Esophagus squamous epithelium (tissue), 4 donors: ENCODE results near the gene ZNRF3.

Experiments
- CTCF ChIP-seq, 6 experiments: fragments of 450-650 bp in 4 of 6; fragments of 200-600 bp in 2 of 6; sonication (generic) in 2 of 6; IDR thresholded peaks; one replicate each; pipeline ENCODE4 v1.5.1; 2016 to 2019; ENCODE audit warnings: antibody characterized with exemption in 6 of 6, mild to moderate bottlenecking in 4 of 6, moderate library complexity in 4 of 6
- POLR2A ChIP-seq, 4 donors: fragments of 450-650 bp; IDR thresholded peaks; one replicate each; pipeline ENCODE4 v1.6.1; 2017; ENCODE audit warnings: antibody characterized with exemption in 4 of 4, mild to moderate bottlenecking in 4 of 4, moderate library complexity in 3 of 4

GRCh38 chr22:28969401-28970168, 86.2 kb downstream of the ZNRF3 start:
- no peak for TF ChIP-seq CTCF (IDR thresholded peaks at IDR 0.05)
- TF ChIP-seq POLR2A (IDR thresholded peaks at IDR 0.05): no peak
